K562 (cell line): Measurements from ENCODE around the gene EN1. TPM values are rescaled to one million over a fixed set of nuclear protein-coding genes. Genes with fewer than 3 reads are reported as not detected.

Experiments
- ATAC-seq: fragments of 200-7000 bp; cut with Tn5 transposase; 3 replicates; pipeline ENCODE4 v1.9.1; 2020; ENCODE audit warnings: moderate library complexity
- BruUV-seq: library from RNA; stranded (reverse); fragments of 400-500 nt; replicated peaks from 2 replicates; lab custom pipeline; 2021; lab: Mats Ljungman, UMichigan
- CTCF ChIA-PET: fragments of 300-600 bp; formaldehyde crosslinking; extraction: SDS; loops from one replicate; lab custom pipeline; 2021; ENCODE audit warnings: low intra/inter-chr PET ratio; lab: Yijun Ruan, JAX
- POLR2A ChIA-PET: fragments of 300-600, 350-650 bp; sonication (Branson Sonifier 250); formaldehyde crosslinking; extraction: SDS; loops from one replicate; lab custom pipeline; 2021; ENCODE audit warnings: antibody characterized with exemption, inconsistent platforms; lab: Yijun Ruan, JAX
- DNase-seq, 4 experiments: peaks; one replicate each; pipeline versions ENCODE4 v3.0.0 to v3.0.0-alpha.2; 2011 to 2018; ENCODE audit warnings: low spot score in 3 of 4, mixed read lengths in 3 of 4; ENCODE audit errors: extremely low read depth in 1 of 4
- FAIRE-seq: peaks from 2 replicates; lab custom pipeline; 2011; peaks lifted over from hg19 to GRCh38; lab: Jason Lieb, UNC
- H2AFZ ChIP-seq: 2 replicates; pipeline ENCODE4 v1.6.0; 2011; ENCODE audit warnings: low read depth, low read length, control low read depth, inconsistent platforms
- H3K27ac ChIP-seq: fragments of 200-600 bp; 3 replicates; pipeline ENCODE4 v1.8.0; 2011; ENCODE audit warnings: low read depth, mild to moderate bottlenecking, control low read depth, inconsistent platforms, low read length, moderate library complexity, mixed read lengths; ENCODE audit errors: extremely low read depth
- H3K27me3 ChIP-seq, 2 experiments: fragments of 300-600 bp in 1 of 2; 2 replicates in 1 of 2; 3 replicates in 1 of 2; pipeline versions ENCODE4 v1.6.0 to v1.8.0; 2011; ENCODE audit warnings: inconsistent platforms in 2 of 2, low read length in 2 of 2, mild to moderate bottlenecking in 1 of 2, mixed read lengths in 1 of 2, moderate library complexity in 1 of 2; ENCODE audit not compliant: control insufficient read depth in 2 of 2, insufficient read depth in 2 of 2
- H3K36me3 ChIP-seq: fragments of 300-600 bp; 3 replicates; pipeline ENCODE4 v1.8.0; 2011; ENCODE audit warnings: mild to moderate bottlenecking, low read length, inconsistent platforms; ENCODE audit not compliant: control insufficient read depth, insufficient read depth
- H3K4me1 ChIP-seq, 2 experiments: fragments of 200-600 bp in 1 of 2; replicated peaks in 1 of 2; 2 replicates in 1 of 2; 3 replicates in 1 of 2; pipeline versions ENCODE4 v1.5.1 to v1.8.0; 2011; ENCODE audit warnings: inconsistent platforms in 2 of 2, low read length in 2 of 2, mild to moderate bottlenecking in 1 of 2, mixed read lengths in 1 of 2, moderate library complexity in 1 of 2; ENCODE audit not compliant: control insufficient read depth in 2 of 2, insufficient read depth in 2 of 2
- H3K4me2 ChIP-seq: 2 replicates; pipeline ENCODE4 v1.6.1; 2011; ENCODE audit warnings: low read length, control low read depth, inconsistent platforms, mixed read lengths; ENCODE audit not compliant: insufficient read depth
- H3K4me3 ChIP-seq: fragments of 200-600 bp; sonication (generic), shearing (Covaris generic); 2 replicates; pipeline ENCODE4 v1.5.1; 2016; ENCODE audit warnings: control low read depth, inconsistent platforms
- H3K79me2 ChIP-seq: fragments of 200-600 bp; 3 replicates; pipeline ENCODE4 v1.8.0; 2011; ENCODE audit warnings: low read length, inconsistent platforms; ENCODE audit not compliant: control insufficient read depth, insufficient read depth
- H3K9ac ChIP-seq, 2 experiments: 2 replicates each; pipeline versions ENCODE4 v1.6.0 to v1.6.1; 2011; ENCODE audit warnings: low read depth in 2 of 2, low read length in 2 of 2, control low read depth in 1 of 2, inconsistent platforms in 1 of 2, mild to moderate bottlenecking in 1 of 2, mixed read lengths in 1 of 2; ENCODE audit not compliant: insufficient read depth in 1 of 2
- H3K9me1 ChIP-seq: one replicate; pipeline ENCODE4 v1.6.0; 2011; ENCODE audit warnings: inconsistent platforms, mild to moderate bottlenecking, low read length, moderate library complexity; ENCODE audit not compliant: control insufficient read depth, insufficient read depth
- H3K9me3 ChIP-seq: replicated peaks from 2 replicates; pipeline ENCODE4 v1.5.1; 2011; ENCODE audit warnings: low read depth, low read length, inconsistent platforms; ENCODE audit not compliant: control insufficient read depth, insufficient read depth
- H4K20me1 ChIP-seq: replicated peaks from 2 replicates; pipeline ENCODE4 v1.6.1; 2011; ENCODE audit warnings: low read length, inconsistent platforms, mixed read lengths; ENCODE audit not compliant: control insufficient read depth, insufficient read depth
- BCLAF1 ChIP-seq, 2 experiments: fragments of 450-650 bp in 1 of 2; IDR thresholded peaks; 2 replicates each; pipeline ENCODE4 v1.6.1; 2011 to 2017; ENCODE audit warnings: low read depth in 2 of 2, antibody characterized with exemption in 1 of 2, borderline replicate concordance in 1 of 2, low read length in 1 of 2, mild to moderate bottlenecking in 1 of 2, mixed read lengths in 1 of 2; ENCODE audit not compliant: control insufficient read depth in 1 of 2
- E2F1 ChIP-seq: sonication (generic); formaldehyde crosslinking; IDR thresholded peaks from 2 replicates; pipeline ENCODE4 v1.8.1; 2023; ENCODE audit warnings: mild to moderate bottlenecking, missing genetic modification reagents, moderate library complexity
- HNRNPUL1 ChIP-seq: fragments of 200-400 bp; formaldehyde crosslinking; IDR thresholded peaks from 2 replicates; pipeline ENCODE4 v1.6.1; 2017; ENCODE audit warnings: low read length
- NR1H2 ChIP-seq: sonication (generic); formaldehyde crosslinking; IDR thresholded peaks from 2 replicates; pipeline ENCODE4 v1.4.0; 2020; ENCODE audit warnings: mild to moderate bottlenecking, missing genetic modification reagents
- POLR3G ChIP-seq: IDR thresholded peaks from 2 replicates; pipeline ENCODE4 v1.6.1; 2011; ENCODE audit not compliant: insufficient read length, insufficient replicate concordance; ENCODE audit errors: extremely low read depth
- PRDM10 ChIP-seq: fragments of 450-650 bp; IDR thresholded peaks from 2 replicates; pipeline ENCODE4 v1.6.1; 2018; ENCODE audit not compliant: partially characterized antibody
- SAFB ChIP-seq: fragments of 200-400 bp; formaldehyde crosslinking; IDR thresholded peaks from 2 replicates; pipeline ENCODE4 v1.6.1; 2017; ENCODE audit warnings: low read depth, low read length, borderline replicate concordance
- TAF15 ChIP-seq: fragments of 200-400 bp; formaldehyde crosslinking; IDR thresholded peaks from 2 replicates; pipeline ENCODE4 v1.6.1; 2017; ENCODE audit warnings: mild to moderate bottlenecking, low read depth, low read length, moderate library complexity
- ZFPM2 ChIP-seq: fragments of 250-450 bp; sonication (Bioruptor Pico); IDR thresholded peaks from 2 replicates; pipeline ENCODE4 v1.5.1; 2022; ENCODE audit warnings: mild to moderate bottlenecking
- ZNF134 ChIP-seq: fragments of 250-450 bp; sonication (Bioruptor Pico); conservative IDR thresholded peaks from 2 replicates; pipeline ENCODE4 v1.4.0; 2020
- ZNF445 ChIP-seq: fragments of 250-450 bp; sonication (Bioruptor Pico); IDR thresholded peaks from 2 replicates; pipeline ENCODE4 v1.4.0; 2020; ENCODE audit warnings: low read depth, mild to moderate bottlenecking, moderate library complexity
- ZNF766 ChIP-seq: fragments of 200-800 bp; sonication (Bioruptor generic); conservative IDR thresholded peaks from 2 replicates; pipeline ENCODE4 v1.6.1; 2016; ENCODE audit warnings: missing genetic modification characterization, missing compliant biosample characterization
- WGBS: fragments of 100-300 bp; shearing (Covaris generic); methylation state at CpG from one replicate; pipeline ENCODE4 v1.1.6; 2016; ENCODE audit warnings: low coverage, mixed read lengths; ENCODE audit not compliant: insufficient coverage; ENCODE audit errors: missing lambda C conversion rate; 5-methylcytosine and 5-hydroxymethylcytosine counted together
- in situ Hi-C: fragments of 300-500 bp; cut with MboI; formaldehyde crosslinking; loops from 4 replicates; pipeline ENCODE4 v1.15.0; 2018; ENCODE audit warnings: inconsistent platforms, mixed read lengths
- intact Hi-C: fragments of 100-400 bp; cut with micrococcal nuclease; formaldehyde crosslinking; loops from 2 replicates; pipeline ENCODE4 v1.14.2; 2022
- polyA plus RNA-seq, 8 experiments: library from polyadenylated mRNA; depleted of rRNA in 4 of 8; stranded (reverse) in 5 of 8; unstranded in 3 of 8; fragments of >200 nt; fragmentation: Nextera tagmentation in 2 of 8; fragmentation: Illumina TruSeq in 1 of 8; extraction: Ambion mirVana in 2 of 8; extraction: Trizol in 1 of 8; gene quantifications; 2 replicates each; pipeline versions ENCODE4 v1.2.1 to v1.2.3, GENCODE V29; 2011 to 2014; ENCODE audit warnings: inconsistent platforms in 1 of 8, missing spikeins in 1 of 8
- total RNA-seq, 7 experiments: library from RNA; depleted of rRNA in 6 of 7; stranded (reverse); fragments of >200 nt in 6 of 7; fragmentation: Illumina TruSeq in 2 of 7; extraction: Trizol in 2 of 7; gene quantifications; 2 replicates each; pipeline versions ENCODE4 v1.2.1 to v1.2.3, GENCODE V29; 2011 to 2021; ENCODE audit warnings: low replicate concordance in 1 of 7

EN1 gene
- total and polyA plus RNA-seq, 9 of the 15 experiments (the other 6 are each of a cell fraction or from before 2014, with no cell fraction given), result 0.06 to 2.0 (median 0.51) TPM

GRCh38 chr2:118843483-118844132 is 3.8 kb downstream of the EN1 start:
- intact Hi-C loops, result loop anchor here (10.0 kb wide), 1 partner anchor 79 kb away; no protein-coding TSS in a partner anchor
- H3K79me2 ChIP-seq, result no peaks in the 10 kb centered on the region
- H3K4me3 ChIP-seq, result no peak overlapping the region
- H3K27me3 ChIP-seq, result peaks cover 17 to 32% of the 10 kb centered on the region in 2 experiments; a peak in 4 of 5 replicates
- in situ Hi-C loops, result loop anchor here (10.0 kb wide), 1 partner anchor 199 kb away; no protein-coding TSS in a partner anchor
- no peaks in the 10 kb centered on the region for H3K36me3 ChIP-seq
- FAIRE-seq (no peak), DNase-seq (no peak), ATAC-seq (no peak)
- POLR2A ChIA-PET, result interaction anchor here (0.6 kb wide), 1 partner anchor 30 kb away, joined by 3 read pairs; no protein-coding TSS in a partner anchor
- peaks cover 6 to 34% of the 10 kb centered on the region in 2 experiments; a peak in 4 of 5 replicates for H3K4me1 ChIP-seq
- 24% methylated on average over 2 of the region's 10 CpGs for WGBS
- H3K9me1 ChIP-seq, result no peaks in the 10 kb centered on the region
- no peaks in the 10 kb centered on the region for H3K9me3 ChIP-seq
- no peak overlapping the region for H3K9ac ChIP-seq
- CTCF ChIA-PET, result no interaction called here
- H3K4me2 ChIP-seq, result no peak overlapping the region
- BruUV-seq, result no TSS peak
- H2AFZ ChIP-seq, result no peak overlapping the region
- no peak overlapping the region for H3K27ac ChIP-seq
- no peaks in the 10 kb centered on the region for H4K20me1 ChIP-seq
- no peak for TF ChIP-seq ZNF445 (CRISPR knock-in tag)
- TF ChIP-seq SAFB, result no peak
- no peak for TF ChIP-seq PRDM10
- TF ChIP-seq ZNF766 (CRISPR knock-in tag), result no peak
- no peak for TF ChIP-seq POLR3G
- no peak for TF ChIP-seq ZNF134 (CRISPR knock-in tag)
- no peak for TF ChIP-seq BCLAF1 (IDR thresholded peaks at IDR 0.05; ENCODE audit: borderline replicate concordance in 1 of 2, control insufficient read depth in 1 of 2, low read depth in 2 of 2, low read length in 1 of 2)
- no peak for TF ChIP-seq TAF15
- TF ChIP-seq E2F1, result no peak
- no peak for TF ChIP-seq NR1H2 (CRISPR knock-in tag)
- TF ChIP-seq ZFPM2 (CRISPR knock-in tag), result no peak
- no peak for TF ChIP-seq HNRNPUL1
